Measurements from ENCODE around the gene SULT2A1. TPM values are rescaled to one million over a fixed set of nuclear protein-coding genes. Genes with fewer than 3 reads are reported as not detected.
A peak's percentile ranks its signal among the peaks of the same experiment; 100 is the strongest.
"Not testable (repeated sequence)": the region's sequence is repeated elsewhere in the genome, so short reads cannot be mapped to it uniquely, and the experiment has no call there.

The SULT2A1 gene
- total and polyA plus RNA-seq, 9 donors: 0.05 to 5.7 (median 0.61) TPM; not detected in 5

DNA sequence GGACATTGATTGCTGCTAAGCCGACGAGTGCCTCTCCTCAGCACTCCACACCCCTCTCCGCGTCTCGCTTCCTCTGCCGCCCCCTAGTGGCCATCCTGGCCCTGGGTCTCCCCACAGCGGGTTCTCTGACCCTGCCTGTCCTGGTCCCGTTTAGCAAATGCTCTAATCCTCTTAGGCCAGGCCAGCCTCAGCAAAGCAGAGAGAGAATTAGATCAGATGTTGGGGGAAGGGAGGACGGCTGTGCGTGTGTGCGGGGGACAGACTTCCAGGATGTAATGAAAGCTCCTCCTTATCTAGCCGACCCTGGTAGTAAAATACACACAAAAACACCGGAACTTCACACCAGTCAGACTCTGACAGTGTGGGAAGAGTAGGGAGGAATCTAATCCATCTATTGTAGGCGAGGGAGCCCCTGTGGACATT is 22.6 kb downstream of the SULT2A1 start:
- Histone ChIP-seq H3K27ac (ENCODE audit: low read length) (no peak overlapping the region), H3K4me1 (ENCODE audit: control insufficient read depth, insufficient read depth, low read length) (no peaks in the 10 kb centered on the region), H3K9me3 (replicated peaks; ENCODE audit: control insufficient read depth, low read depth, low read length) (peaks cover 3% of the 10 kb centered on the region), H3K4me3 (ENCODE audit: low read length) (no peak overlapping the region), H3K36me3 (ENCODE audit: control insufficient read depth, insufficient read depth, low read length) (no peaks in the 10 kb centered on the region), H3K27me3 (ENCODE audit: control insufficient read depth, insufficient read depth, low read length) (peaks cover 2% of the 10 kb centered on the region)
- DNase-seq: peak; percentile 80
- WGBS (ENCODE audit: insufficient coverage): 9% methylated on average over 7 of the region's 14 CpGs

DNA sequence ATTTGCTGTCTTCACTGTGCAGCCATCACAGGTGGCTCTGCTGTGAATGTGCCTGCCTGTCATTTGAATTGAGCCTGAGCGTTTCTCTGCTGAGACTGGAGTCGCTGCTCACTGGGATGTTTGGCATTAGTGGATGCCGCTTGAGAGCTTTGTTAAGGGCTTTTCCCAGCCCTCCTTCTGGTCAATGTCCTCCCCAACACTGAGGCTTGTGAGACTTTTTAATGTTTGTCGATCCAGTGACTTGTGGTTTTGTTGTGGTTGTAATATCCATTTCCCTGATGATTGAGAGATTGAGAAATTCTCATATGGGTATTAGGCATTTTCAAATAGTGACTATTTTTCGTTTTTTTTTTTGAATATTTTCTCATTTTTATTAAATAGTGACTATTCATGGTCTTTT is 24.5 kb downstream of the SULT2A1 start:
- Histone ChIP-seq H3K4me3 (ENCODE audit: low read length) (no peak overlapping the region), H3K36me3 (ENCODE audit: control insufficient read depth, insufficient read depth, low read length) (no peaks in the 10 kb centered on the region), H3K4me1 (ENCODE audit: control insufficient read depth, insufficient read depth, low read length) (no peaks in the 10 kb centered on the region), H3K9me3 (replicated peaks; ENCODE audit: control insufficient read depth, low read depth, low read length) (peaks cover 3% of the 10 kb centered on the region), H3K27ac (ENCODE audit: low read length) (no peak overlapping the region), H3K27me3 (ENCODE audit: control insufficient read depth, insufficient read depth, low read length) (peaks cover 2% of the 10 kb centered on the region)
- no CpG with 5 or more reads among the region's 5 CpGs for WGBS (ENCODE audit: insufficient coverage)
- no peak for DNase-seq

DNA sequence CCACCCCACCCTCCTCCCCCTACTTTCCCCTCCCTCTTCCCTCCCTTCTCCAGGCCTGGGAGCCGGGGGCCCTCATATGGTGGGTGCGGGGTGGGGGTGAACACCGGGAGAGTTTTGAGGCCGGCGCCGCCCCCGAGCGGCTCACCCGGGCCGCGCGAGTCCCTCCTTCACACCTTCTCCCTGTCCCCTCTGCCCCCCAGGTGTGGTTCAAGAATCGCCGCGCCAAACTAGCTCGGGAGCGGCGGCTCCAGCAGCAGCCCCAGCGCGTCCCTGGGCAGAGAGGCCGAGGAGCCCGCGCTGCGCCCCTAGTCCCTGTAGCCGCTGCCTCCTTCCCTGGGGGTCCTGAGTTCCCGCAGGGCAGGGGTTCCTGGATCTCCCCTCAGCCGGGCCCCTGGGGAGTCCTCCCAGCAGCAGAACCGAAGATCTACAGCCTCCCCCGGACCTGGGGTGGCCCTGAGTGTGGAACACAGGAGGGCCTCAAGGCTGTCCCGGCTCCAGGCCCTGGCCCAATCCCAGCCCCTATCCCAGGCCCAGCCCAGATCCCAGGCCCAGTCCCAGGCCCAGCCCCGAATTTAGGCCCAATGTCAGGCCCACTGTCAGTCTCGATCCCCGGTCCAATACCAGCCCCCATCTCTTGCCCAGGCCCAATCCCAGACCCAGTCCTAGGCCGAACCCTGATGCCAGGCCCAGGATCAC is 25.4 kb downstream of the SULT2A1 start:
- H3K36me3 ChIP-seq (ENCODE audit: control insufficient read depth, insufficient read depth, low read length): no peaks in the 10 kb centered on the region
- WGBS (ENCODE audit: insufficient coverage): 45% methylated on average over 20 of the region's 34 CpGs
- H3K27ac ChIP-seq (ENCODE audit: low read length): no peak overlapping the region

DNA sequence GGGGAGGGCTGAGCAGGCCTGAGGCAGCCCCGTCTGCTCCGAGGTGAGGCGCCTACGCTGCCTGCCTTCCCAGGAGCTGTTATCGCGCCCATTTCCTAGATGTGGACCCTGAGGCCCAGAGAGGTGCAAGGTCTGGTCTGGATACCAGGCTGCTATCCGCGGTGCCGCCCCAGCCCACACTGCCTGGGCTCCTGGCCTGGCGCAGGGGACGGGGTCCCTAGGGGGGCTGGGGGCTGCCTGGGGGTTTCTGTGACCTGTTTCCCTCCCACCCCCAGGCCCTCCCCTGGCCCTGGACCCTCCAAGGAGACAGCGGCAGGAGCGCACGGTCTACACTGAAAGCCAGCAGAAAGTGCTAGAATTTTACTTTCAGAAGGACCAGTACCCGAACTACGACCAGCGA is 26.3 kb downstream of the SULT2A1 start:
- H3K27me3 ChIP-seq (ENCODE audit: control insufficient read depth, insufficient read depth, low read length); H3K4me1 ChIP-seq (ENCODE audit: control insufficient read depth, insufficient read depth, low read length); H3K36me3 ChIP-seq (ENCODE audit: control insufficient read depth, insufficient read depth, low read length); H3K9me3 ChIP-seq (replicated peaks; ENCODE audit: control insufficient read depth, low read depth, low read length); H3K27ac ChIP-seq (ENCODE audit: low read length); H3K4me3 ChIP-seq (ENCODE audit: low read length); DNase-seq: not testable (repeated sequence)
- no CpG with 5 or more reads among the region's 17 CpGs for WGBS (ENCODE audit: insufficient coverage)

More for the DNA sequence above, 25.4 kb downstream of the SULT2A1 start:
- no peaks in the 10 kb centered on the region for H3K4me1 ChIP-seq (ENCODE audit: control insufficient read depth, insufficient read depth, low read length)
- H3K27me3 ChIP-seq (ENCODE audit: control insufficient read depth, insufficient read depth, low read length): peaks cover 2% of the 10 kb centered on the region
- peaks cover 3% of the 10 kb centered on the region for H3K9me3 ChIP-seq (replicated peaks; ENCODE audit: control insufficient read depth, low read depth, low read length)
- no peak overlapping the region for H3K4me3 ChIP-seq (ENCODE audit: low read length)
- no peak for DNase-seq

DNA sequence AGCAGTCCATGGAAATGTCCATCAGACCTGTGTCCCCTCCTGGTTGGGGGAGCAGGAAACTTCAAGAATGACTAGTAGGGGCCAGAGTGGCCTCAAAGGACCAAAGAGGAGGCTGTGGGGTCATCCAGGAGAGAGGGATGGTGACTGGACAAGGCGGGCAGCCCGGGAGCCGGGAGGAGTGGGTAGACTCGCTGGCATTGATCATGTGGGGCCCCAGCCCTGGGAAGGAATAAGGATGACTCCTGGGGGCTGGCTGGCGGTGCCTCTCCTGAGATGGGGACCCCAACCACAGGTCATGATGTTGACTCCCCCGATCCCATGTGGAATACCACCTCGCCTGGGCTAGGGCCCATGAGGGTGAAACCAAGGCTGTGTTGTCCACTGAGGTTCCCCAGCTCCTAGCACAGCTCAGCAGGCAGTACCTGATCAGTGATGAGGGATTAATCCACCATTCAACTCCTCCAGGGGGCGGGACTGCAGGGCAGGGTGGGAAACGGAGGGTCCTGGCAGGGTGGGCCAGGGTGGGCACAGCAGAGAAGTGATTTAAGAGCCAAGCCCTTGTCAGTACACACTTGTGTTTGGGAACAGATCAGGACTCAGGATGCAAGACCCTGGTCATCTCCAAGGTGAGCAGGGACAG is 27.3 kb downstream of the SULT2A1 start, which contains the start of gene TPRX2:
TSS of gene TPRX2 (plus strand) at position 590 of the 640 bp plus-strand sequence. CDS start at position 602, 12 bp downstream.
- not testable (repeated sequence) for H3K4me1 ChIP-seq (ENCODE audit: control insufficient read depth, insufficient read depth, low read length); H3K27me3 ChIP-seq (ENCODE audit: control insufficient read depth, insufficient read depth, low read length); H3K36me3 ChIP-seq (ENCODE audit: control insufficient read depth, insufficient read depth, low read length); H3K27ac ChIP-seq (ENCODE audit: low read length); H3K9me3 ChIP-seq (replicated peaks; ENCODE audit: control insufficient read depth, low read depth, low read length); H3K4me3 ChIP-seq (ENCODE audit: low read length); DNase-seq
- 95% methylated on average over 7 of the region's 9 CpGs for whole genome bisulfite sequencing (ENCODE audit: insufficient coverage)

DNA sequence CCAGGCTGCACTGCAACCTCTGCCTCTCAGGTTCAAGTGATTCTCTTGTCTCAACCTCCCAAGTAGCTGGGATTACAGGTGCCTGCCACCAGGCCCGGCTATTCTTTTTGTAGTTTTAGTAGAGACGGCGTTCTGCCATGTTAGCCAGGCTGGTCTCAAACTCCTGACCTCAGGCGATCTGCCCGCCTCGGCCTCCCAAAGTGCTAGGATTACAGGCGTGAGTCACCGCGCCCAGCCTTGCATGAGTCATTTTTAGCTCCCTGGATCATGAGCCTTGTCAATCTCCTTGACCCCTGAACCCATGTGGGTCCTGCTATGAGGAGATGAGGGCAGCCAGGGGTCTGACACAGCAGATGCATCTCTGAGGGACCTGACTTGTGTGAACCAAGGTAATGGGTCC is 27.9 kb downstream of the SULT2A1 start:
- H3K4me1 ChIP-seq (ENCODE audit: control insufficient read depth, insufficient read depth, low read length); H3K4me3 ChIP-seq (ENCODE audit: low read length); H3K9me3 ChIP-seq (replicated peaks; ENCODE audit: control insufficient read depth, low read depth, low read length); H3K27me3 ChIP-seq (ENCODE audit: control insufficient read depth, insufficient read depth, low read length); DNase-seq; H3K36me3 ChIP-seq (ENCODE audit: control insufficient read depth, insufficient read depth, low read length); H3K27ac ChIP-seq (ENCODE audit: low read length): not testable (repeated sequence)
- 92% methylated on average over 4 of the region's 9 CpGs for WGBS (ENCODE audit: insufficient coverage)

DNA sequence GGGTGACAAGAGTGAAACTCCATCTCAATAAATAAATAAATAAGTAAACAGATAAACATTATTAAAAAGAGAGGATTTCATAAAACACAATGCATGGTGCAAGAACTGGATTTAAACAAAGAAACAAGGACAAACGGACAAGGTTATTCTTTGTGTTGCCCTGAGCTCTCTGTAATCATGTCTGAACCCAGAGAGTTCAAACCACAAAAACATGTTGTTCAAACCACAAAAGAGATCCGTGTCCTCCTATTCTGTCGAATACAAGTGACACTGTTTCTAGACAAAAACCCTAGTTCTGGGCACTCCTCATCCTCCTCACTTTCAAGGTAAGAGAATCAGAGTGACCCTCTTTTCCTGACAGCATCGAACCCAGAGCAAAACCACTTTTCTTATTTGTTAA is 31.7 kb downstream of the SULT2A1 start:
- DNase-seq: no peak
- no peak overlapping the region for H3K4me3 ChIP-seq (ENCODE audit: low read length)
- no peaks in the 10 kb centered on the region for H3K4me1 ChIP-seq (ENCODE audit: control insufficient read depth, insufficient read depth, low read length)
- no peaks in the 10 kb centered on the region for H3K9me3 ChIP-seq (replicated peaks; ENCODE audit: control insufficient read depth, low read depth, low read length)
- 59% methylated on average over 2 of the region's 4 CpGs for WGBS (ENCODE audit: insufficient coverage)
- H3K36me3 ChIP-seq (ENCODE audit: control insufficient read depth, insufficient read depth, low read length): no peaks in the 10 kb centered on the region
- no peak overlapping the region for H3K27ac ChIP-seq (ENCODE audit: low read length)
- peaks cover 15% of the 10 kb centered on the region for H3K27me3 ChIP-seq (ENCODE audit: control insufficient read depth, insufficient read depth, low read length)

DNA sequence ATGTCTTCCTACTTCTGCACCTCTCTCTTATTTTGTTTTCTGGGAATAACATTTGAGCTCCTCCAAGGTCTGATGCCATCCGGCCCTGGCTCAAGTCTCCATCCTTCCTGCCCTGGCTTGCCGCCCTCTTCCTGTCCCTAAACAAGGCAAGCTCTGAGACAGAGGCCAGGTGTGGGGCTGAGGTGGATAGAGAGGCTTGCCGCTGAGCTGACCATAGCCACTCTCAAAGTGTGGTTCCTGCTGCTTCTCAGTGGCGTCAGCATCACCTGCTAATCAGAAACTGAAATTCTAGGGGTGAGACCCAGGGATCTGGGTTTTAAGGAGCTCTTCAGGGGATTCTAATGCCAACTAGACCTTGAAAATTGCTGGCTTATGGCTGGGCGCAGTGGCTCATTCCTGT is 33.1 kb downstream of the SULT2A1 start:
- H3K9me3 ChIP-seq (replicated peaks; ENCODE audit: control insufficient read depth, low read depth, low read length): no peaks in the 10 kb centered on the region
- no peaks in the 10 kb centered on the region for H3K36me3 ChIP-seq (ENCODE audit: control insufficient read depth, insufficient read depth, low read length)
- no peak overlapping the region for H3K4me3 ChIP-seq (ENCODE audit: low read length)
- peaks cover 27% of the 10 kb centered on the region for H3K27me3 ChIP-seq (ENCODE audit: control insufficient read depth, insufficient read depth, low read length)
- H3K27ac ChIP-seq (ENCODE audit: low read length): no peak overlapping the region
- 61% methylated on average over 2 of the region's 5 CpGs for WGBS (ENCODE audit: insufficient coverage)
- H3K4me1 ChIP-seq (ENCODE audit: control insufficient read depth, insufficient read depth, low read length): peaks cover 8% of the 10 kb centered on the region
- DNase-seq: no peak

DNA sequence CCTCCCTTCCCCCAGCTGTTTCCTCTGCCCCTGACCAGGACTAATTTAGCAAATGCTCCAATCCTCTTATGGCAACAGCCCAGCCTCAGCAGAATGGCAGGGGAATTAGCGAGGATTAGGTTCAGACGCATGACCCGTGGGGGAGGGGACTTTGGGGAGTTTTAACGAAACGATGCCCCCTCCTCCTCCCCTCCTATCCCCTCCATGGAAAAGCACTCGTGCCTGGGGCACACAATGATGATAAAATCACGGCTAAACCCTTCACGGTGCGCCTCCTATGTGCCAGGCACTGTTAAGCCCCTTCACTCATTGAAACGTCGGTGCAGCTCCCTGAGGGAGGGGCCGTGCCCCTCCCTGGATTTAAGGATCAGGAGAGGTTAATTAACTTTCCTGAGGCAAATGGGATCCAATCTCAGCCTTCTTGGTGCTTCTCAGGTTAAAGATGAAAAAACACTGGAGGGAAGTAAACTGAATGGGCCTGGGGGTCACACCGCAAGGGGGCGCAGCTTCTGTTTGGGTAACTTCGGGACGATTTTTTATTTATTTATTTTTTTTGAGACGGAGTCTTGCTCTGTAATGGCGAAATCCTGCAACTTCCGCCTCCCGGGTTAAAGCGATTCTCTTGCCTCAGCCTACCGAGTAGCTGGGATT is 37.2 kb downstream of the SULT2A1 start:
- H3K4me1 ChIP-seq (ENCODE audit: control insufficient read depth, insufficient read depth, low read length): peaks cover 8% of the 10 kb centered on the region
- no peak overlapping the region for H3K4me3 ChIP-seq (ENCODE audit: low read length)
- no peak overlapping the region for H3K27ac ChIP-seq (ENCODE audit: low read length)
- 7% methylated on average over 7 of the region's 22 CpGs for WGBS (ENCODE audit: insufficient coverage)
- DNase-seq: peak; percentile 55
- peaks cover 27% of the 10 kb centered on the region for H3K27me3 ChIP-seq (ENCODE audit: control insufficient read depth, insufficient read depth, low read length)
- no peaks in the 10 kb centered on the region for H3K36me3 ChIP-seq (ENCODE audit: control insufficient read depth, insufficient read depth, low read length)
- no peaks in the 10 kb centered on the region for H3K9me3 ChIP-seq (replicated peaks; ENCODE audit: control insufficient read depth, low read depth, low read length)

DNA sequence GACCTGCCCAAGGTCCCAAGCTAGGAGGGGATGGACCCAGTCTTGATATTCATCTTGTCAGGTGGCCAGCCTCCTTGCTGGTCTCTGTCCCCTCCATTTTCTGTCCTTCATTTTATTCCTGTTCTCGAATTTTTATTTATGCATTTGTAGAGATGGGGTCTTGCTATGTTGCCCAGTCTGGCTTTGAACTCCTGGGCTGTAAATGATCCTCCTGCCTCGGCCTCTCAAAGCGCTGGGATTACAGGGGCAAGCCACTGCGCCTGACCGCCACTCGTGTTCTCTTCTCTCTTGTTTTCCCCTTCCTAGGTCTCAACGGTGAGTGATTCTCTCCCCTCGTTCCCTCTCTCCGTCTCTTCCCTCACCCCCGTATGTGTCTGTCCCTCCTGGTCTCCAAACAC is 37.7 kb downstream of the SULT2A1 start:
- Histone ChIP-seq H3K4me1 (ENCODE audit: control insufficient read depth, insufficient read depth, low read length) (peaks cover 8% of the 10 kb centered on the region), H3K27ac (ENCODE audit: low read length) (no peak overlapping the region), H3K27me3 (ENCODE audit: control insufficient read depth, insufficient read depth, low read length) (peaks cover 27% of the 10 kb centered on the region), H3K4me3 (ENCODE audit: low read length) (no peak overlapping the region), H3K9me3 (replicated peaks; ENCODE audit: control insufficient read depth, low read depth, low read length) (no peaks in the 10 kb centered on the region), H3K36me3 (ENCODE audit: control insufficient read depth, insufficient read depth, low read length) (no peaks in the 10 kb centered on the region)
- DNase-seq: no peak
- 32% methylated on average over 9 of the region's 10 CpGs for WGBS (ENCODE audit: insufficient coverage)
